Activated CD4-positive, alpha-beta T cell treated with anti-CD3 and anti-CD28 coated beads for 24 hours (primary cell): Measurements from ENCODE around the gene SOX8.

ENCODE experiments used
- DNase-seq, 2 donors: peaks; one replicate each; pipeline ENCODE4 v3.0.0-alpha.2; 2020; ENCODE audit warnings: low read depth in 2 of 2

The SOX8 gene

GRCh38 chr16:986925-987582, 5.5 kb downstream of the SOX8 start:
- DNase-seq: no peak

GRCh38 chr16:987906-988305, 6.3 kb downstream of the SOX8 start:
- no peak for DNase-seq

- no peak for DNase-seq
These were observed 7.1 kb downstream of the SOX8 start for GRCh38 chr16:988471-989353.

GRCh38 chr16:989354-989814, 7.8 kb downstream of the SOX8 start:
- no peak for DNase-seq

- no peak for DNase-seq
These were observed 9.1 kb downstream of the SOX8 start for GRCh38 chr16:990516-991291.

- no peak for DNase-seq
These were observed 9.8 kb downstream of the SOX8 start for GRCh38 chr16:991345-991744.

- DNase-seq: no peak
These were observed 10.2 kb downstream of the SOX8 start for GRCh38 chr16:991773-992172.

GRCh38 chr16:993731-994130, 12.2 kb downstream of the SOX8 start:
- no peak for DNase-seq

GRCh38 chr16:995087-995486, 13.5 kb downstream of the SOX8 start:
- no peak for DNase-seq

- no peak for DNase-seq
These were observed 14.2 kb downstream of the SOX8 start for GRCh38 chr16:995783-996182.

- DNase-seq: no peak
These were observed 15.1 kb downstream of the SOX8 start for GRCh38 chr16:996681-997080.

- DNase-seq: peak; percentile 31 to 42
These were observed 16.0 kb downstream of the SOX8 start for GRCh38 chr16:997440-998051.

- no peak for DNase-seq
These were observed 16.6 kb downstream of the SOX8 start for GRCh38 chr16:998211-998610.

GRCh38 chr16:998615-999014, 17.0 kb downstream of the SOX8 start:
- no peak for DNase-seq

- no peak for DNase-seq
These were observed 18.1 kb downstream of the SOX8 start for GRCh38 chr16:999677-1000076.

- DNase-seq: no peak
These were observed 19.0 kb downstream of the SOX8 start for GRCh38 chr16:1000608-1001007.

- DNase-seq: no peak
These were observed 19.5 kb downstream of the SOX8 start for GRCh38 chr16:1001096-1001495.

- DNase-seq: peak; percentile 75 to 80
These were observed 21.0 kb downstream of the SOX8 start for GRCh38 chr16:1002399-1003166.

- DNase-seq: peak in 1 of 2 donors; percentile 37
These were observed 22.1 kb downstream of the SOX8 start for GRCh38 chr16:1003391-1004347.

- no peak for DNase-seq
These were observed 23.7 kb downstream of the SOX8 start for GRCh38 chr16:1005286-1005685.
